Esophagus (tissue), 2 donors: ENCODE results near the gene CLRN1. TPM values are rescaled to one million over a fixed set of nuclear protein-coding genes. Genes with fewer than 3 reads are reported as not detected.

Experiments used
- H3K27ac ChIP-seq, 2 donors: one replicate each; pipeline ENCODE4 v1.5.1; 2013; ENCODE audit warnings: low read depth in 2 of 2, mild to moderate bottlenecking in 2 of 2, inconsistent platforms in 1 of 2, low read length in 1 of 2, moderate library complexity in 1 of 2
- H3K27me3 ChIP-seq, 2 donors: one replicate each; pipeline ENCODE4 v1.6.1; 2013; ENCODE audit warnings: low read length in 2 of 2, control low read depth in 1 of 2, mild to moderate bottlenecking in 1 of 2; ENCODE audit not compliant: insufficient read depth in 2 of 2, control insufficient read depth in 1 of 2
- H3K36me3 ChIP-seq, 2 donors: one replicate each; pipeline ENCODE4 v1.6.1; 2013; ENCODE audit warnings: low read length in 1 of 2; ENCODE audit not compliant: control insufficient read depth in 2 of 2, insufficient read depth in 2 of 2
- H3K4me1 ChIP-seq, 2 donors: one replicate each; pipeline ENCODE4 v1.6.1; 2013; ENCODE audit warnings: low read length in 1 of 2; ENCODE audit not compliant: control insufficient read depth in 2 of 2, insufficient read depth in 2 of 2
- H3K4me3 ChIP-seq, 2 donors: one replicate each; pipeline ENCODE4 v1.5.1; 2013; ENCODE audit warnings: low read length in 2 of 2, mild to moderate bottlenecking in 2 of 2, low read depth in 1 of 2, moderate library complexity in 1 of 2
- H3K9me3 ChIP-seq, 2 donors: one replicate each; pipeline ENCODE4 v1.6.1; 2013; ENCODE audit warnings: mild to moderate bottlenecking in 2 of 2, low read depth in 1 of 2, low read length in 1 of 2, moderate library complexity in 1 of 2; ENCODE audit not compliant: control insufficient read depth in 2 of 2, insufficient read depth in 1 of 2
- WGBS, 2 donors: extraction: QIAGEN DNeasy Blood & Tissue Kit; methylation state at CpG; one replicate each; pipeline ENCODE4 v1.1.7; 2013; 5-methylcytosine and 5-hydroxymethylcytosine counted together
- polyA plus RNA-seq, 2 donors: library from polyadenylated mRNA; stranded (reverse); fragments of 200-250 nt; gene quantifications; one replicate each; pipeline ENCODE4 v1.2.3, GENCODE V29; 2013
- donor health status: healthy with polysubstance abuse.
- donor health status: Bipolar disorder and iron deficiency.

The CLRN1 gene
- polyA plus RNA-seq, 2 donors = not detected

DNA sequence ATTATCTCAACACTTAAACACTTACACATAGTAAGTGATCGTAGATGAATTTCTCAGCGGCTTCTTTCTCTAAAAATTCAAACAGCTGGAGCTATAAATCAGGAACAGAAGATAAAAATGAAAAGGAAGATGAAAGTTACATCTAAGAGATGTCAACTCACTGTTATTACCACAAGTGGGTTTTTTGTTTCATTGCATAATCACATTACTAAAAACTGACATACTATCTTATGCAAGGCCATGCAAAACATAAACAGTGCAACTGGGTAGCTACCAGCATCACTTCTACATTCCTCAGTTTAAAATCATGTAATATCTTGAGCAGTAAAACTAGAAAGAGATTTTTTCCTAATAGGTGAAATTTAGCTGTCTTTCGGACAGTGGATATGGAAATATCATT is 82.2 kb downstream of the CLRN1 start:
- Histone ChIP-seq H3K4me1 (no peaks in the 10 kb centered on the region), H3K4me3 (no peak overlapping the region), H3K36me3 (no peaks in the 10 kb centered on the region), H3K27me3 (no peaks in the 10 kb centered on the region), H3K27ac (no peak overlapping the region), H3K9me3 (peaks cover 0 to 3% of the 10 kb centered on the region in 2 donors)
- WGBS, 2 donors = 82 to 85% methylated on average over 3 of the region's 3 CpGs

DNA sequence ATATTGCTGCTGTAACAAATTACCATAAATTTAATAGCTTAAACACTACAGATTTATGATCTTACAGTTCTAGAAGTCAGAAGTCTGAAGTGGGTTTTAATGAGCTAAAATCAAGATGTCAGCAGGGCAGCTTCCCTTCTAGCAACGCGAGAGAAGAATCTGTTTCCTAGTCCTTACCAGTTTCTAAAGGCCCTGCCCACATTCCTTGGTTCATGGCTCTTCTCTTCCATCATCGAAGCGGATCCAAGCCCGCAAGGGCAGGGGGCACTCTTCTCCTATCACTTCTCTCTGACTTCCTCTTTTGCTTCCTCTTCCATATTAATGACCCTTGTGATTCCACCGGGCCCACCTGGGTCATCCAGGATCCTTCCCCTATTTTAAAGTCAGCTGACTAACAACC is 83.4 kb downstream of the CLRN1 start:
- Histone ChIP-seq H3K4me1 (no peaks in the 10 kb centered on the region), H3K36me3 (no peaks in the 10 kb centered on the region), H3K9me3 (peaks cover 0 to 3% of the 10 kb centered on the region in 2 donors), H3K27me3 (no peaks in the 10 kb centered on the region), H3K4me3 (no peak overlapping the region), H3K27ac (no peak overlapping the region)
- 84 to 89% methylated on average over 6 of the region's 6 CpGs for WGBS, 2 donors

DNA sequence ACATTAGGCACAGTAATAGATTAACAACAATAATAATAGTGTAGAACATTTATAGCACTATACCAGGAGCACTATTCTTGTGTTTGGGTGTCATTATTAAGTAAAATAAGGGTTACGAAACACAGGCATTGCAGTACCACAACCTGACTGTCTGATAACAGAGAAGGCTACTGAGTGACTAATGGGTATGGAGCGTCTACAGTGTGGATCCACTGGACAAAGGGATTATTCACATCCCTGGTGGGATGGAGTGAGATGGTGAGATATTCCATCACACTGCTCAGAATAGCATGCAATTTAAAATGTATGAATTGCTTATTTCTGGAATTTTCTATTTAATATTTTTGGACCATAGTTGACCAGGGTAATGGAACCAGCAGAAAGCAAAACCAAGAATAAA is 85.5 kb downstream of the CLRN1 start:
- H3K36me3 ChIP-seq = no peaks in the 10 kb centered on the region
- H3K27me3 ChIP-seq = no peaks in the 10 kb centered on the region
- WGBS, 2 donors = 91 to 96% methylated on average over 2 of the region's 2 CpGs
- no peak overlapping the region for H3K4me3 ChIP-seq
- H3K27ac ChIP-seq = no peak overlapping the region
- H3K9me3 ChIP-seq = peaks cover 0 to 3% of the 10 kb centered on the region in 2 donors
- no peaks in the 10 kb centered on the region for H3K4me1 ChIP-seq

DNA sequence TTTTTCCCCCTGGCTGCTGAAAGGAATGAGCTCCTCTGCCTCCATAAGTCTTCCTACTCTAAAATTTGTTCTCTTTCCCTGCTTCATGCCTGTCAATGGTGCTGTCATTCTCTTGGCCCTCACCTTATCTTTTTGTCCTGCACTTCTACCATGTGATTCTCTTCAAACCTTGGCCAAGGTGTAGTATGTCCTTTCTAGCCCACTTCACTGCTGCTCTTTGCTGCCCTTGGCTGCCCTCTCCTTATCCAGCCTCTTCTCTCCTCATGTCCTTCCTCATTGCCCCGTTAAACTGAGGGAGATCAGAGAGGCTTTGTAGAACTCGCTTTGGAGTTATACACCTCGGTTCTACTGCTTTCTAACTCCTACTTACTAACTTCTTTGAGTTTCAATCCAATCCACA is 87.0 kb downstream of the CLRN1 start:
- no peak overlapping the region for H3K4me3 ChIP-seq
- no peak overlapping the region for H3K27ac ChIP-seq
- no peaks in the 10 kb centered on the region for H3K9me3 ChIP-seq
- H3K36me3 ChIP-seq = no peaks in the 10 kb centered on the region
- WGBS, 2 donors = 57 to 58% methylated on average over 3 of the region's 3 CpGs
- H3K27me3 ChIP-seq = no peaks in the 10 kb centered on the region
- H3K4me1 ChIP-seq = no peaks in the 10 kb centered on the region

DNA sequence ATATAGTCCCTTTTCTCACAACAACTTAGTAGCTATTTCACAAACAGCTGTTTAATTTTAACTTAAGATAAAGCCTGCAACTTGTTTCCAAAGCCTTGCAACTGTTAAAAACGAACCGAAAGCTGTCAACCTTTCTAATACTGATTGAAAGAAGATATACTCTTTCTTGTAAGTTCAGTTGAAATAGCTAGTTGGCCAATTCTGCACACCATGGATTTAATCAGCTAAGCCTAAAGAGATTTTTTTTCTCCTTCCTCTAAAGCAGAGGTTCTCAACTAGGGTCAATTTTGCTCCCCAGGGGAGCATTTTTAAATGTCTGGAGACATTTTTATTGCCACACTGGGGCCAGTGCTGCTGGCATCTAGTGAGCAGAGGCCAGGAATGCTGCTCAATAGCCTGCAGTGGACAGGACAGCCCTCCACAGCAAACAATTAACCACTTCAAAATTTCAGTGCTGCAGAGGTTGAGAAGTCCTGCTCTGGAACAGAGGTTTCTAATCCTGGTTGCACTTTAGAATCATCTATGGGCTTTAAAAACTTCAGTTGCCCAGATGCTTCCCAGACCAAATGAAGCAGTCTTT is 93.4 kb downstream of the CLRN1 start:
- peaks cover 0 to 3% of the 10 kb centered on the region in 2 donors for H3K27me3 ChIP-seq
- no peak overlapping the region for H3K27ac ChIP-seq
- no peaks in the 10 kb centered on the region for H3K4me1 ChIP-seq
- no peak overlapping the region for H3K4me3 ChIP-seq
- WGBS, 2 donors = 64 to 80% methylated on average over 2 of the region's 2 CpGs
- no peaks in the 10 kb centered on the region for H3K36me3 ChIP-seq
- H3K9me3 ChIP-seq = no peaks in the 10 kb centered on the region

DNA sequence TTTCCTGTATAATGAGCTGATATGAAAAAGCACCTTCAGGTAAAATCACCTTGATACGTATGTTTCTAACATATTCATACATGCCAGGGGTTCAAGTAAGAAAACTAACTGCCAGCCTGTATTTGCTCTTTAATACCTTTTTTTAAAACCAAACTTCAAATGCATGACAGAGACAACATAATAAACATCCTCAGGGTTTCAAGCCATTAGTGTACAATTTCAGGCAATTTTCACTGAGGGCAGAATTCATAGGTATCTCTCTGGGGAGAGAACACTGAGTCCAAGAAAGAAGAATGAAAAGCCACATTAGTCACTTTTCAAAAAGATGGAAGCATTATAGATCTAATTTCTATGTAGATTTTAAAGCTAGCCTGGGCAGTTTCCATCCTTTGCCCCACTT is 94.2 kb downstream of the CLRN1 start:
- H3K4me3 ChIP-seq = no peak overlapping the region

DNA sequence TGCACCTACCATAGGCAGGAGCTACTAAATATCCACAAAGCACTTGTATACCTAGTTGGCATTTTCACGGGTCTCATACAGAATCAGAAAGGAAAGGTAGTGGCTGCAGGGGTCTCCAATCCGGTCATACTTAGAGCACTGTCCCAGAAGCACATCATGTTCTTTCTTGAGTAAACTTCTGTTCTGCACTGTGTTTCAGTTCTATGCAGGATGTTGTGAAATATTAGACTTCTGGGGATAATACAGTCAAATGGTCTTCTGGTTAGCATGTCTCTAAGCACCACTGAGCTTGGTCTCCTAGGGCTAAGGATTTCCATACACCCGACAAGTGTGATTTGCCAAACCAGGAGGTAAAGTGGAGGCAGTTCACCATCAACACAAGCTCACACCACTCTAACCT is 95.2 kb downstream of the CLRN1 start:
- H3K27ac ChIP-seq = no peak overlapping the region
- peaks cover 0 to 3% of the 10 kb centered on the region in 2 donors for H3K27me3 ChIP-seq
- H3K9me3 ChIP-seq = no peaks in the 10 kb centered on the region
- 86 to 93% methylated on average over 3 of the region's 3 CpGs for WGBS, 2 donors
- no peaks in the 10 kb centered on the region for H3K4me1 ChIP-seq
- no peak overlapping the region for H3K4me3 ChIP-seq
- no peaks in the 10 kb centered on the region for H3K36me3 ChIP-seq

More for the DNA sequence above, 94.2 kb downstream of the CLRN1 start:
- 87 to 92% methylated on average over 1 of the region's 1 CpG for WGBS, 2 donors
- Histone ChIP-seq H3K9me3 (no peaks in the 10 kb centered on the region), H3K27me3 (peaks cover 0 to 3% of the 10 kb centered on the region in 2 donors), H3K4me1 (no peaks in the 10 kb centered on the region), H3K36me3 (no peaks in the 10 kb centered on the region), H3K27ac (no peak overlapping the region)

DNA sequence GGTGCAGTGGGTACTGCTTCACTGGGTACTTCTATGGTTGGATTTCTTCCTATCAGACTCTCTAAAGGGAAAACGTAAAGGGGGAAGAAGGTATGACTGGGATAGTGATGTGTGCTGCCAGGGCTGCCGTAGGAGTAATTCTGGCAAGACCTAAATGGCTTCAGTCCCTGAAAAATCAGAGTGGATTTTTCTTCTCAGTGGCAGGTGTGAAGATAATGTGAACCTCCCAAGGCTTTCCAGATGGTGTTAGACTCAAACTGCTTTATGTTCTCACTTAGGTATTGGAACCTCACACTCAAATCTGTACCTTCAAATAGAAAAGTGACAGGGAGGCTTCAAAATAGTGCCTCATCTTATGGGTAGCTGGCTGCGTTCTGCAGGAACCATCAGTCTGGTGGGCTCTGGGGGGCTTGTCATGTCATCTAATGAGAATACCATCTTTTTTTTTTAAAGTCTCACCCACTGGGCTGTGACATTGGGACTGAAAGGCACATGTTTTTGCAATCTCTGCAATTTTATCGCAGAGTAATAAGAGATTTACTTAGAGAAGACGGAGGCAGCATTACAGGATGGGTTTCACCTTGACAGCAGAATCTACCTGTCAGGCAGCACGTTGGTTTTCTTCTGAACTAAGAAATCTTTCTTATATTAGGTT is 95.8 kb downstream of the CLRN1 start:
- H3K27me3 ChIP-seq = peaks cover 0 to 3% of the 10 kb centered on the region in 2 donors
- no peak overlapping the region for H3K27ac ChIP-seq
- H3K36me3 ChIP-seq = no peaks in the 10 kb centered on the region
- H3K4me3 ChIP-seq = no peak overlapping the region
- H3K9me3 ChIP-seq = no peaks in the 10 kb centered on the region
- no peaks in the 10 kb centered on the region for H3K4me1 ChIP-seq
- WGBS, 2 donors = 80 to 85% methylated on average over 6 of the region's 6 CpGs
